IMR-90 (cell line): ENCODE measurements around the gene DGKD.

Experiments used
- BHLHE40 ChIP-seq: fragments of 150-350 bp; IDR thresholded peaks from 2 replicates; pipeline ENCODE4 v1.6.1; 2016; ENCODE audit warnings: mild to moderate bottlenecking, low read depth, low read length
- CEBPB ChIP-seq: IDR thresholded peaks from 2 replicates; pipeline ENCODE4 v1.6.1; 2012; ENCODE audit warnings: low read depth, low read length, improper control_type of control experiment
- CHD1 ChIP-seq: IDR thresholded peaks from 2 replicates; pipeline ENCODE4 v1.6.1; 2012; ENCODE audit warnings: low read depth, low read length, improper control_type of control experiment
- ELK1 ChIP-seq: fragments of 150-350 bp; IDR thresholded peaks from 2 replicates; pipeline ENCODE4 v1.6.1; 2016; ENCODE audit warnings: low read depth, mild to moderate bottlenecking, low read length, moderate library complexity, borderline replicate concordance
- MAFK ChIP-seq: IDR thresholded peaks from 2 replicates; pipeline ENCODE4 v1.6.1; 2012; ENCODE audit warnings: low read depth, low read length, improper control_type of control experiment
- MAZ ChIP-seq: IDR thresholded peaks from 2 replicates; pipeline ENCODE4 v1.6.1; 2012; ENCODE audit warnings: low read depth, mild to moderate bottlenecking, low read length, improper control_type of control experiment, moderate library complexity, borderline replicate concordance
- MXI1 ChIP-seq: IDR thresholded peaks from 2 replicates; pipeline ENCODE4 v1.6.1; 2012; ENCODE audit warnings: low read depth, mild to moderate bottlenecking, low read length, moderate library complexity, borderline replicate concordance
- NFE2L2 ChIP-seq: fragments of 150-350 bp; IDR thresholded peaks from 2 replicates; pipeline ENCODE4 v1.6.1; 2016; ENCODE audit warnings: low read depth, mild to moderate bottlenecking, low read length
- POLR2A ChIP-seq: IDR thresholded peaks from 2 replicates; pipeline ENCODE4 v1.6.1; 2012; ENCODE audit warnings: mild to moderate bottlenecking, low read depth, low read length
- RAD21 ChIP-seq: IDR thresholded peaks from 2 replicates; pipeline ENCODE4 v1.6.1; 2012; ENCODE audit warnings: low read length, improper control_type of control experiment
- RFX5 ChIP-seq: IDR thresholded peaks from 2 replicates; pipeline ENCODE4 v1.8.0; 2012; ENCODE audit warnings: low read depth, mild to moderate bottlenecking, low read length, moderate library complexity
- SMC3 ChIP-seq: fragments of 150-350 bp; IDR thresholded peaks from 2 replicates; pipeline ENCODE4 v1.6.1; 2016; ENCODE audit warnings: low read depth, mild to moderate bottlenecking, antibody characterized with exemption, low read length, moderate library complexity
- TF ChIP-seq, protein P1 (sequence below): conservative IDR thresholded peaks from 2 replicates; pipeline ENCODE4 v1.5.1; 2012; ENCODE audit warnings: mild to moderate bottlenecking, low read depth, low read length, improper control_type of control experiment

GRCh38 chr2:233473386-233473791 lies 119.1 kb downstream of the DGKD start:
- no peak for TF ChIP-seq BHLHE40
- TF ChIP-seq, protein P1, sequence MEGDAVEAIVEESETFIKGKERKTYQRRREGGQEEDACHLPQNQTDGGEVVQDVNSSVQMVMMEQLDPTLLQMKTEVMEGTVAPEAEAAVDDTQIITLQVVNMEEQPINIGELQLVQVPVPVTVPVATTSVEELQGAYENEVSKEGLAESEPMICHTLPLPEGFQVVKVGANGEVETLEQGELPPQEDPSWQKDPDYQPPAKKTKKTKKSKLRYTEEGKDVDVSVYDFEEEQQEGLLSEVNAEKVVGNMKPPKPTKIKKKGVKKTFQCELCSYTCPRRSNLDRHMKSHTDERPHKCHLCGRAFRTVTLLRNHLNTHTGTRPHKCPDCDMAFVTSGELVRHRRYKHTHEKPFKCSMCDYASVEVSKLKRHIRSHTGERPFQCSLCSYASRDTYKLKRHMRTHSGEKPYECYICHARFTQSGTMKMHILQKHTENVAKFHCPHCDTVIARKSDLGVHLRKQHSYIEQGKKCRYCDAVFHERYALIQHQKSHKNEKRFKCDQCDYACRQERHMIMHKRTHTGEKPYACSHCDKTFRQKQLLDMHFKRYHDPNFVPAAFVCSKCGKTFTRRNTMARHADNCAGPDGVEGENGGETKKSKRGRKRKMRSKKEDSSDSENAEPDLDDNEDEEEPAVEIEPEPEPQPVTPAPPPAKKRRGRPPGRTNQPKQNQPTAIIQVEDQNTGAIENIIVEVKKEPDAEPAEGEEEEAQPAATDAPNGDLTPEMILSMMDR = no peak
- TF ChIP-seq RFX5 = no peak
- no peak for TF ChIP-seq POLR2A
- no peak for TF ChIP-seq NFE2L2
- TF ChIP-seq MXI1 = no peak
- TF ChIP-seq MAFK = no peak
- no peak for TF ChIP-seq CEBPB
- TF ChIP-seq SMC3 = no peak
- no peak for TF ChIP-seq CHD1
- TF ChIP-seq RAD21 = no peak
- no peak for TF ChIP-seq MAZ
- no peak for TF ChIP-seq ELK1
